Measurements from ENCODE around the gene BATF3. TPM values are rescaled to one million over a fixed set of nuclear protein-coding genes. Genes with fewer than 3 reads are reported as not detected.

The BATF3 gene
- total RNA-seq, 6 donors from 2014 or later, result 2.6 to 14.1 (median 9.4) TPM

DNA sequence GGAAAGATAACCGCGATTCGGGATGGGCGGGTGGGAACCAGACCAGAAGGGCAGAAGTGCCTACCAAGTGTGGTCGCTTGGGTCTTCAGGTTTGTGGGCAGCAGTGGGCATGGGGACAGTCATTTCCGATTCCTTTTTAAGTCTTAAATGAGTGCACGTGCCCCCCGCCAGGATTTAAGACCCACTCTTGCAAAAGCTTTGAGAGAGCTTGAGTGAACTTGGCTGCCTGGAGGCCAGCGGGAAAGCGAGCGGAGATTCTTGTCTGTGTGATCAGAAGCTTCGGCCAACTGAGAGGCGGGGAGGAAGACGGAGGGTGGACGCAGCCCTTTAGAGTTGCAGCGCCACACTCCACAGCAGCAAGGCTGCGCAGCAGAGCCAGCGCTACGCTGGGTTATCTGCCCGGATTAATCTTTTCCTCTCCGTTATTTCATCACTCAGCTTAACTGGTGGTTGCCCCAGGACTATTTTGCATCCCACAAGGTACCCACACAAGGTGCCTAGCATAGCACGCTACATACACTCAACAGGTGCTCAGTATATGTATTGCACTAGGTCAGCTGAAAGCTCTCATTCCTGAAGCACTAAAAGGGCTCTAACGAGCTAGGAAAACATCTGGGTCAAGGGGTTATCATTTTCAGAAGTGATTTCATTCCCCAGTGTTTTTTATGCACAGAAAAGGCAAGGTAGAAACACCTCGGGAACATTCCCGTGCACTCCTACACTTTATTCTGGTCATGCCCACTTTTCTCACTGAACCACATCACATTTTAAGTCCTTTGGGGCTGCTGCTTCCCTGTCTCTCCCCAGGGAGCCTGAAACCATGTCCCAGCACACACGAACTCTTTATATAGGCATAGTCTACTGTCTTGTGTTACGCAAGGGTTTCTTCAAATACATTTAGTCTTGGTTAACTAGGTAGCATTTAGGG is 1.5 kb upstream of the BATF3 start:
- H3K4me3 ChIP-seq, result peak overlapping the region in 3 of 4 donors; percentile 64 to 77 (median 69)
- peaks cover 21 to 34% (median 33%) of the 10 kb centered on the region in 4 donors for H3K4me1 ChIP-seq
- H3K27ac ChIP-seq, result peak overlapping the region; percentile 82 to 86 (median 84)
- DNase-seq (peak; percentile 42 to 58), ATAC-seq (ENCODE audit: low FRiP score in 2 of 2) (peak; percentile 77)
- WGBS, 2 donors, result 10 to 14% methylated on average over 16 to 23 of the region's 27 CpGs
- no peaks in the 10 kb centered on the region for H3K9me3 ChIP-seq
- no peaks in the 10 kb centered on the region for H3K36me3 ChIP-seq
- H3K27me3 ChIP-seq, result no peaks in the 10 kb centered on the region
- TF ChIP-seq CTCF (IDR thresholded peaks at IDR 0.05), result peak in 1 of 6 experiments; percentile 5
- TF ChIP-seq POLR2A (IDR thresholded peaks at IDR 0.05), result no peak

GRCh38 chr1:212700223-212700891 is 717 bp upstream of the BATF3 start:
- H3K27ac ChIP-seq, result peak overlapping the region; percentile 82 to 86 (median 84)
- TF ChIP-seq EP300 (IDR thresholded peaks at IDR 0.05) (no peak), CTCF (IDR thresholded peaks at IDR 0.05) (no peak), POLR2AphosphoS5 (IDR thresholded peaks at IDR 0.05) (peak; percentile 10 to 37), POLR2A (IDR thresholded peaks at IDR 0.05) (peak in 2 of 4 donors; percentile 22 to 63)
- DNase-seq, result peak; percentile 40 to 90

DNA sequence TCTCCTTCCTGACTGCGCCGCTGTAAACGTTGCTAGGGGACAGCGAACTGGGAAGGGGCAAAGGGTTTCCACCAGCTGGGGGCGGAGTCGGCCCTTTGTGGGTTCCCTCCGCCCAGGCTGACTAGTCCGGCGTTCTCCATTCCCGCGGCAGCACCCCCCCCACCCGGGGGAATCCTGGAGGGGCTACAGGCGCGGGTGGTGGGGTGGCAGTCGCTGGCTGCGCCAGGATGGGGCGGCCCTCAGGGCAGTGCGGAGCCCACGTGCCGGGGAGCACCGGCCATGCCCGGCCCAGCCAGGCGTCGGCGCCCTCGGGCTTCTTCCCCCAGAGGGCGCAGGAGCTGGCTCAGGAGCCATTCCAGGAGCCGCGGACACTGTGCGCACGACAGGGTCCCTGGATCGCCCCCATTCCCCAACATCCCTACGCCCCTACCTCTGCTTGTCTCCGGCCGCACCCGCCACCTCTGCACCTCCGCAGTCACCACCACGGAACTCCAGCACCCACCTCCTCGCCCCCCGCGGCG is 476 bp downstream of the BATF3 start:
- Histone ChIP-seq H3K27ac (peak overlapping the region; percentile 45 to 86 (median 83)), H3K27me3 (no peaks in the 10 kb centered on the region), H3K4me3 (peak overlapping the region; percentile 45 to 77 (median 66)), H3K4me1 (peaks cover 21 to 34% (median 33%) of the 10 kb centered on the region in 4 donors), H3K9me3 (no peaks in the 10 kb centered on the region), H3K36me3 (no peaks in the 10 kb centered on the region)
- 0 to 1% methylated on average over 5 to 21 of the region's 42 CpGs for WGBS, 2 donors
- peak; percentile 54 to 91 for DNase-seq
- TF ChIP-seq POLR2A (IDR thresholded peaks at IDR 0.05) (peak in 1 of 4 donors; percentile 21), CTCF (IDR thresholded peaks at IDR 0.05) (peak; percentile 37 to 77 (median 60)), EP300 (IDR thresholded peaks at IDR 0.05) (no peak), POLR2AphosphoS5 (IDR thresholded peaks at IDR 0.05) (peak in 1 of 2 donors; percentile 11)
- peak; percentile 74 to 79 for ATAC-seq (ENCODE audit: low FRiP score in 2 of 2)

More at GRCh38 chr1:212700223-212700891, 717 bp upstream of the BATF3 start:
- Histone ChIP-seq H3K4me3 (peak overlapping the region; percentile 45 to 77 (median 66)), H3K36me3 (no peaks in the 10 kb centered on the region), H3K27me3 (no peaks in the 10 kb centered on the region), H3K4me1 (peaks cover 21 to 34% (median 33%) of the 10 kb centered on the region in 4 donors), H3K9me3 (no peaks in the 10 kb centered on the region)
- 0% methylated on average over 6 to 40 of the region's 56 CpGs for WGBS, 2 donors
- peak; percentile 47 to 66 for ATAC-seq (ENCODE audit: low FRiP score in 2 of 2)

DNA sequence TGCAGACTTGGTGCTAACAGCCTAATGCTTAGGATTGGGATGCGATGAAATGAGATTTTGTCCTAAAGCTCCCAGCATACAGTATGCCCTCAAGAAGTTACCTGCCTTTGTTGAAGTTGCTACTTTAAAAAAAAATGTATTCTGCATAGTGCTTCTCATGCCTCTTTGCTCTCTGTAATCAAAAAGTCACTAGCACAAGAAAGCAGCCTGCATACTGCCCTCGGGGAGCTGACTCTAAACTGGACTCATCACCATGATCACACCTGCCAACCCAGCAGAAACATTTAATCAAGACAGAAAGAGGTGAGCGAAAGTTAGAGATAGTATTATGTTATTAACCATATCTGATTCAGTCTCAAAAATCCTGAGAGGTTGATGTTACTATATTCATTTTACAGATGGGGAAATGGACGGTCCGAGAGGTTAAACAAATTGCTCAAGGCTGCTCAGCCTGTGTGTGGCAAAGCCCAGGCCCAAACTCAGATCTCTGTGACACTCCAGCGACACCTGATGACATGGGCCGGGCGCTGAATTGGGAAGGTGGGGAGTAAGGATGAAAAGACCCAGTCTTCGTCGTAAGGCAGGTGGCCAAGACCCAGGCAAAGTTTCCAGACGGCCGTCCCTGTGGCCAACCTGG is 1.1 kb downstream of the BATF3 start:
- Histone ChIP-seq H3K27ac (peak overlapping the region in 1 of 4 donors; percentile 45), H3K4me1 (peaks cover 21 to 34% (median 33%) of the 10 kb centered on the region in 4 donors), H3K9me3 (no peaks in the 10 kb centered on the region), H3K4me3 (peak overlapping the region; percentile 45 to 77 (median 66)), H3K27me3 (no peaks in the 10 kb centered on the region), H3K36me3 (no peaks in the 10 kb centered on the region)
- ATAC-seq (ENCODE audit: low FRiP score in 2 of 2), result no peak
- TF ChIP-seq EP300 (IDR thresholded peaks at IDR 0.05), result no peak
- no peak for TF ChIP-seq POLR2A (IDR thresholded peaks at IDR 0.05)
- no peak for TF ChIP-seq CTCF (IDR thresholded peaks at IDR 0.05)
- no peak for TF ChIP-seq POLR2AphosphoS5 (IDR thresholded peaks at IDR 0.05)
- 28 to 32% methylated on average over 11 to 12 of the region's 12 CpGs for WGBS, 2 donors
- DNase-seq, result no peak
